ENCODE data around the gene U2AF2. TPM values are rescaled to one million over a fixed set of nuclear protein-coding genes. Genes with fewer than 3 reads are reported as not detected.

U2AF2 gene
- polyA plus RNA-seq, 1 of the 3 experiments (the other 2 are of a cell fraction), result 321 TPM

DNA sequence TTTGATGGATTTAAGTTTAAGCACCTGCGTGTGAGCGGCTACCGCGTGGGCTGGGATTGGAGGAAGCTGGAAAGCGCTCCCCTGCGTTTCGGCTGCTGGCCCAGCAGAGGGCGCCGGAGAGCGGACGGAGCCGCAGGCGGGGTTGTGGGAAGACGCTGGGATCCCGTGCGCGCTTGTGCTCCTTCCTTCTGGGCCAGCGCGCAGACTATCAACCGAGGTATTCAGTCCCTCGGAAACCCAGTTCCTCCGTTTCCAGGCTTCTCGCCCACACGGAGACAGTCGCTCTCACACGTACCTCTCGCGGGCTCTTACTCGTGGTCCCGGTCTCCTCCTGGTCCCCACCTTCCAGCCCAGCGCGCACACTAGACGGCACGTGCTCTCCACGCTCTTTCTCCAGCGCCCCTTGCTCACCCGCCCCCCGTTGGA, 49.0 kb downstream of the U2AF2 start:
- Histone ChIP-seq H3K27ac (ENCODE audit: low read depth in 2 of 2, low read length in 1 of 2) (no peak overlapping the region), H3K27me3 (ENCODE audit: insufficient read depth) (peaks cover 6% of the 10 kb centered on the region; the same call in 1 of the 2 replicates), H3K4me1 (ENCODE audit: control insufficient read depth in 1 of 2, insufficient read depth in 2 of 2, low read depth in 1 of 2, low read length in 1 of 2) (no peaks in the 10 kb centered on the region; a peak in 1 of 4 replicates), H3K9me3 (no peaks in the 10 kb centered on the region), H2AFZ (ENCODE audit: low read depth) (no peak overlapping the region), H3F3A (replicated peaks; ENCODE audit: insufficient read depth) (no peaks in the 10 kb centered on the region), H3K4me2 (no peak overlapping the region), H3K79me2 (ENCODE audit: insufficient read depth) (no peaks in the 10 kb centered on the region), H3K9me2 (no peaks in the 10 kb centered on the region), H4K20me1 (ENCODE audit: insufficient read depth) (no peaks in the 10 kb centered on the region), H3K9ac (no peak overlapping the region), H3K36me3 (replicated peaks in 1 of 2; ENCODE audit: control insufficient read depth in 1 of 2, insufficient read depth in 2 of 2, low read length in 1 of 2) (peaks cover 0 to 12% of the 10 kb centered on the region in 2 experiments), H3K4me3 (ENCODE audit: low read depth in 2 of 2, low read length in 1 of 2) (no peak overlapping the region)
- DNase-seq, result peak; percentile 83
- WGBS (ENCODE audit: low lambda C conversion rate), result 87% methylated on average over 37 of the region's 38 CpGs
- TF ChIP-seq, protein P1, sequence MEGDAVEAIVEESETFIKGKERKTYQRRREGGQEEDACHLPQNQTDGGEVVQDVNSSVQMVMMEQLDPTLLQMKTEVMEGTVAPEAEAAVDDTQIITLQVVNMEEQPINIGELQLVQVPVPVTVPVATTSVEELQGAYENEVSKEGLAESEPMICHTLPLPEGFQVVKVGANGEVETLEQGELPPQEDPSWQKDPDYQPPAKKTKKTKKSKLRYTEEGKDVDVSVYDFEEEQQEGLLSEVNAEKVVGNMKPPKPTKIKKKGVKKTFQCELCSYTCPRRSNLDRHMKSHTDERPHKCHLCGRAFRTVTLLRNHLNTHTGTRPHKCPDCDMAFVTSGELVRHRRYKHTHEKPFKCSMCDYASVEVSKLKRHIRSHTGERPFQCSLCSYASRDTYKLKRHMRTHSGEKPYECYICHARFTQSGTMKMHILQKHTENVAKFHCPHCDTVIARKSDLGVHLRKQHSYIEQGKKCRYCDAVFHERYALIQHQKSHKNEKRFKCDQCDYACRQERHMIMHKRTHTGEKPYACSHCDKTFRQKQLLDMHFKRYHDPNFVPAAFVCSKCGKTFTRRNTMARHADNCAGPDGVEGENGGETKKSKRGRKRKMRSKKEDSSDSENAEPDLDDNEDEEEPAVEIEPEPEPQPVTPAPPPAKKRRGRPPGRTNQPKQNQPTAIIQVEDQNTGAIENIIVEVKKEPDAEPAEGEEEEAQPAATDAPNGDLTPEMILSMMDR (IDR thresholded peaks at IDR 0.05), result peak; percentile 58
- TF ChIP-seq FOXM1 (IDR thresholded peaks at IDR 0.05; ENCODE audit: low read depth), result no peak
- ChIA-PET CTCF (interaction anchor here (0.6 to 2.3 kb wide), 9 partner anchors 8 to 106 kb away, joined by 3 to 8 read pairs (median 3); no protein-coding TSS in a partner anchor), POLR2A (no interaction called here)

DNA sequence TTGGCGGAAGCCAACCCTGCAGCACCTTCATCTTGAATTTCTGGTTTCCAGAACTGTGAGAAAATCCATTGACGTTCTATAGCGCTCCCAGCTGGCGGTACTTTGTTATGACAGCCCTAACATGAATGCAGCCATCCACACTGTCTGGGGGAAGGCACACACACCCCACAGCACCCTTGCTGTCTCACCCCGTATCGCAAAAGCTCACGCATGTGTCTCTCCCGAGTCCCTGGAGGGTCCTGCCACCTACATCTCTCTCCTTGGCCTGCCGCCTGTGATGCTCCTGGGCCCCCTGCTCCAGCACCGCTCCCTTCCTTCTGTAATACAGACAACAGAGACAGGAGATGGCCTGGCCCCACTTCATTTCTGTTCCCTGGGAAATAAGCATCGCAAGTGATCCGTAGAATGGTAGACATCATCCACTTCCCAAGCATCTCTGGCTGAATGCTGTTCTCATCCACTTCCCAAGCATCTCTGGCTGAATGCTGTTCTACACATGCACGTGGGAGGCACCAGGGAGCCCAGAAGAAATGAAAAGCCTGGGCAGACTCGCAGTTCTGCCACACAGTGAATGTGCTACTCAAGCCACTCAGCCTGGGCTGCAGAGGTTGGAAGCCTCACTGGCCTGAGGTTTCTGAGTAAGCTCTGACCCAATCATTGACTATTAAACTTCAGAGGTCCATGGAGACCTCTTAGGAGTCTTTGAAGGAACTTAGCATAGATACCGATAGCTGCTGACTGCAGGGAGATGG, 49.8 kb downstream of the U2AF2 start:
- 97% methylated on average over 14 of the region's 15 CpGs for WGBS (ENCODE audit: low lambda C conversion rate)
- H3F3A ChIP-seq (replicated peaks; ENCODE audit: insufficient read depth), result peaks cover 1% of the 10 kb centered on the region
- peaks cover 6% of the 10 kb centered on the region; the same call in 1 of the 2 replicates for H3K27me3 ChIP-seq (ENCODE audit: insufficient read depth)
- POLR2A ChIA-PET, result no interaction called here
- no peak overlapping the region for H3K9ac ChIP-seq
- H3K4me1 ChIP-seq (ENCODE audit: control insufficient read depth in 1 of 2, insufficient read depth in 2 of 2, low read depth in 1 of 2, low read length in 1 of 2), result no peaks in the 10 kb centered on the region; a peak in 1 of 4 replicates
- CTCF ChIA-PET, result interaction anchor here (0.7 to 2.3 kb wide), 8 partner anchors 9 to 75 kb away, joined by 3 to 8 read pairs (median 3); no protein-coding TSS in a partner anchor
- H3K4me2 ChIP-seq, result no peak overlapping the region
- peaks cover 0 to 7% of the 10 kb centered on the region in 2 experiments for H3K36me3 ChIP-seq (replicated peaks in 1 of 2; ENCODE audit: control insufficient read depth in 1 of 2, insufficient read depth in 2 of 2, low read length in 1 of 2)
- no peak for DNase-seq
- H3K9me2 ChIP-seq, result no peaks in the 10 kb centered on the region
- no peaks in the 10 kb centered on the region for H3K79me2 ChIP-seq (ENCODE audit: insufficient read depth)
- no peak for TF ChIP-seq EP300 (IDR thresholded peaks at IDR 0.05; ENCODE audit: borderline replicate concordance in 1 of 2, low read depth in 1 of 2, low read length in 1 of 2)
- TF ChIP-seq USF1 (IDR thresholded peaks at IDR 0.05; ENCODE audit: borderline replicate concordance, low read depth), result no peak
- TF ChIP-seq TAF1 (IDR thresholded peaks at IDR 0.05; ENCODE audit: borderline replicate concordance, low read depth, low read length), result no peak
- no peak for TF ChIP-seq CHD2 (IDR thresholded peaks at IDR 0.05; ENCODE audit: low read length, partially characterized antibody)
- TF ChIP-seq MEF2A (IDR thresholded peaks at IDR 0.05; ENCODE audit: borderline replicate concordance, low read depth), result no peak
- no peak for TF ChIP-seq YY1 (IDR thresholded peaks at IDR 0.05; ENCODE audit: low read depth)
- TF ChIP-seq, protein P2, sequence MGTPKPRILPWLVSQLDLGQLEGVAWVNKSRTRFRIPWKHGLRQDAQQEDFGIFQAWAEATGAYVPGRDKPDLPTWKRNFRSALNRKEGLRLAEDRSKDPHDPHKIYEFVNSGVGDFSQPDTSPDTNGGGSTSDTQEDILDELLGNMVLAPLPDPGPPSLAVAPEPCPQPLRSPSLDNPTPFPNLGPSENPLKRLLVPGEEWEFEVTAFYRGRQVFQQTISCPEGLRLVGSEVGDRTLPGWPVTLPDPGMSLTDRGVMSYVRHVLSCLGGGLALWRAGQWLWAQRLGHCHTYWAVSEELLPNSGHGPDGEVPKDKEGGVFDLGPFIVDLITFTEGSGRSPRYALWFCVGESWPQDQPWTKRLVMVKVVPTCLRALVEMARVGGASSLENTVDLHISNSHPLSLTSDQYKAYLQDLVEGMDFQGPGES (IDR thresholded peaks at IDR 0.05; ENCODE audit: low read depth, low read length), result no peak
- H3K27ac ChIP-seq (ENCODE audit: low read depth in 2 of 2, low read length in 1 of 2), result no peak overlapping the region
- H3K9me3 ChIP-seq, result no peaks in the 10 kb centered on the region
- H2AFZ ChIP-seq (ENCODE audit: low read depth), result no peak overlapping the region
- no peaks in the 10 kb centered on the region for H4K20me1 ChIP-seq (ENCODE audit: insufficient read depth)
- no peak overlapping the region for H3K4me3 ChIP-seq (ENCODE audit: low read depth in 2 of 2, low read length in 1 of 2)
